ENCODE measurements around the gene NUP62CL.

DNA sequence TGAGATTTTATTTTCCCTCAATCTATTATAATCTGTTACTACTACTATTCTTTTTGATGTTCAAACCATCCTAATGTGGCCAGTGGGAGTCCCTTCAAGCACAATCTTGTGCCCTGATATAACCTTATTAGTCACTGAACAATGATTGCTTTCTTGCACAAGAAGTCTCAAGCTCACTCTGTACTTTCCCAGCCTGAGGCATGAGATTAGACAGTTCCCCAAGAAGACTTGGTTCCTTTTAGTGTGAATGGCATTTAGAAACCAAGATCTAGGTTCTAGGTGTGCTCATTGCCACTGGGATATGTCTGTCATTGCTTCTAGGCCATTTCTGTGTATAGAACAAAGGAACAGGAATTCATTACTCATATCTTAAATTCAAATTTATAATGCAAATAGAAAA lies 59.6 kb downstream of the NUP62CL start:
- no peak for TF ChIP-seq POLR2A (IDR thresholded peaks at IDR 0.05; ENCODE audit: low read depth, low read length)
- TF ChIP-seq TAF1 (IDR thresholded peaks at IDR 0.05; ENCODE audit: borderline replicate concordance, low read depth, low read length): no peak
